Pons (tissue), 1 donor: ENCODE measurements around the gene BBS1.
A peak's percentile ranks its signal among the peaks of the same experiment; 100 is the strongest.

ENCODE experiments used
- DNase-seq: peaks from one replicate; pipeline ENCODE4 v3.0.0-alpha.2; 2016; ENCODE audit warnings: low spot score

The BBS1 gene

DNA sequence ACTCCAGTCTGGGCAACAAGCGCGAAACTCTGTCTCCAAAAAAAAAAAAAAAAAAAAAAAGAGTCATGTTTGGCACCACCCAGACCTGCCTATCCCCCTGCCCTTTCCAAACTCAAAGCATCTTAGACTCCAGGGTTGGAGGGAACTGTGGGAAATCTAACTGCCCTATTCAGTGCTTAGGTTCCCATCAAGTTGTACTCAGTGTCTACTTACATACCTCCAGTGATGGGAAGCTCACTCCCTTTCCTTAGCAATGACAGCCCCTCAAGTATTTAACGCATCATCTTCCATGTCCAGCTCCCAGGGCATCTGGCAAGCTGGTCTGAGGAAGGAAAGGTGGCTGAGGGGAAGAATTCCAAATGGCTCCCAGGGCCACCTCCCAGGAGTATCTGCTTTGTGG, 39.3 kb downstream of the BBS1 start:
- no peak for DNase-seq

DNA sequence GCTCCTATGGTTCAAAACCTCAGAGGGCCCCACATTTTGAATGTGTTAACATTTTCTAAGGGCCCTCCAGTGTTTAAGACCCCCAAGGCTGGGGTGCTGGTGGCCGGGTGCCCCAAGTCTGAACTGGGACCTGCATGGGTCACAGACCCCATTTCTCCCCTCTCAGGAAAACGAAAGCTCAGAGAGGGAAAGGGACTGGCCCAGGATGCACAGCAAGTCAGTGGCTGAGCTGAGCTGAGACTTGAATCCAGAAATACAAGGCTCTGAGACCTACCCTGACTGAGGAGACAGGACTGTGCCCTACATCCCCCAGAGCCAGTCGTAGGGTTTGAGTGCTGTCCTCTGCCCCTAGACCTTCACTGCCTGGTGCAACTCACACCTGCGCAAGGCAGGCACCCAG, 40.5 kb downstream of the BBS1 start:
- no peak for DNase-seq

DNA sequence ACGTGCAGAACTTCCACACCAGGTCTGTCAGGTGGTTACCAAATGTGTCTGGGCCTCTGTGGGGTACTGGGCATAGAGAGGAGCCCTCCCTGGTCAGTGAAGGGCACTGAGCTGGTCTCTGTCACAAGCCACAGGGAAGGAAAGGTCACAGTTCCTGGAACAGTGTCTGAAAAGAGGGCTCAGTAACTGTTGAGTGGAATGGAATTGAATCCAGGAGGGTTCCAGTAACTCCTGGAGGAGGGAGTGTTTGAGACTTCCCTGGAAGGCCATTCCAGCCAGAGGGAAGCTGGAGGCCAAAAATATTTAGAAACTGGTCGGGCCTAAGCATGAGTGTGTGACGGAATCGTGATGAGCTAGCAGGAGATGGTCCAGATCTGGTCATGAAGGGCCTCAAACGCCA, 44.2 kb downstream of the BBS1 start:
- DNase-seq: no peak

DNA sequence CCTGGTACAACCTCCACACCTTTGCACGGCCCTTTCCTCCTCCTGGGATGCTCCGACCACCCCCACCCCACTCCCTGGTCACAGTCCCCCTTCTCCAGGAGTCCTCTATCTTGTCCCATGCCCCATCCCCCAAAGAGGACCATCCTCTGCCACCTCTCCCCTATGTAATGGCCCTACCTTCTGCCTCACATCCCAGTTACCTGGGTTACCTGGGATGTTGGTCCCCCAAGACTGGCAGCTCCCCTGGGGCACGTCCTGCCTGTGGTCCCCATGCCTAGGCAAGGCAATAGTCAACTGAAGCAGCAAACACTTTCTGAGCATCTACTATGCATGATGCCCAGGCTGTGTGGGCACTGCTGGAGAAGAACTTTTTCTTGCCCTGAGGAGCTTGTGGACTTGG, 45.0 kb downstream of the BBS1 start:
- no peak for DNase-seq

DNA sequence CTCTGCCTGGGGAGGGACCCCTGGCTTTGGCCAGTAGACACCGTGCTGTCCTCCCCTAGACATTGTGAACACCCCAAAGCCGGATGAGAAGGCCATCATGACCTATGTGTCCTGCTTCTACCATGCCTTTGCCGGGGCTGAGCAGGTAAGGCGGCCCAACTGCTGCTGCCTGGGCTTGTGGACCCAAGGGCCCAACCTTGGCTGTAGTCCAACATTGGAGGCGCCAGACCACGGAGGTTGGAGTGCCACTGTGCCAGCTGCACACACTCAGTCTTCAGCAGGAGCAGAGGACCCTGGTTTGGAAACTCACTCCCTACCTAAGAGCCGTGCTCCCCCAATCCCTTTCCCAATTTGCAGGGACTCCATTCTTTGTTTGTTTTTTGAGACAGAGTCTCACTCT, 45.7 kb downstream of the BBS1 start:
- no peak for DNase-seq

DNA sequence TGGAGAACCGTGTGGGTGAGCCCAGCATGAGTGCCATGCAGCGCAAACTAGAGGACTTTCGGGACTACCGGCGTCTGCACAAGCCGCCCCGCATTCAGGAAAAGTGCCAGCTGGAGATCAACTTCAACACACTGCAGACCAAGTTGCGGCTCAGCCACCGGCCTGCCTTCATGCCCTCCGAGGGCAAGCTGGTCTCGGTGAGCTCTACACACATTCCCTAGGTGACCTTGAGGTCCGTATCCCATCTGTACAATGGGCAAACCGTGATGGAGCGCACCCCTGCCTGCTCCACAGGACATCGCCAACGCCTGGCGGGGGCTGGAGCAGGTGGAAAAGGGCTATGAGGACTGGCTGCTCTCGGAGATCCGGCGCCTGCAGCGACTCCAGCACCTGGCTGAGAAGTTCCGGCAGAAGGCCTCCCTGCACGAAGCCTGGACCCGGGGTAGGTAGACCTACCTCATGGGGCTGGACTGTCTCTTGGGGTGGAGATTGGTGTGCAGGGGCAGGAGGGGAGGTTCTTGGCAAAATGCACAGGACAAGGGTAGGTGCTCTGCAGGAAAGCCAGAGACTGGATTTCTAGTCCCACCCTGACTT, 47.4 kb downstream of the BBS1 start:
- DNase-seq: no peak

DNA sequence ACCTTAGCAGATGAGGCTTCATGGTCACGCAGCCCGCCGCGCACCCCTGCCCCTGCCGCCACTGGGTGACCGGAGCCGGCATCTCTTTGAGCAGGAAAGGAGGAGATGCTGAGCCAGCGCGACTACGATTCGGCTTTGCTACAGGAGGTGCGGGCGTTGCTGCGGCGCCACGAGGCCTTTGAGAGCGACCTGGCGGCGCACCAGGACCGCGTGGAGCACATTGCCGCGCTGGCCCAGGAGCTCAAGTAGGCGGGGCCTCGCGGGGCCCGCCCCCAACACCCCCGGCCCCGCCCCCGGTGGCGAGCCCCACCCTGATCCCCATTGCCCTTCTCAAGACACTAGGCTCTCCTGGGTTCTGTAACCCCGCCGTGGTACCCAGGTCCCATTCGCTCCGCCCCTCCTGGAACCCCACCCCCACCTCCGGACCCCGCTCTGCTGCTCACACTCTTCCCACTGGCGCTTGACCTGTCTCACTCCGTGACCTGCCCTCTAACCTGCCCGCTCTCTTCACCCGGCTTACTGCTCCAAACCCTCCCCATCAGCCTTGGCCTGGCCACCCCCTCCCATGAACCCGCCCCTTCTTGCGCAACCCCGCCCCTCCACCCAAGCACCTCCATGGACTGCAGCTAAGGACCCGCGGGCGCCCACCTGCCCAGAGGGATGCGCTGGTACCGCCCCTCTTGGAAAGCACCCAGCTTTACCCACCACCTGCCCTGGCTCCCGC, 48.9 kb downstream of the BBS1 start:
- no peak for DNase-seq

DNA sequence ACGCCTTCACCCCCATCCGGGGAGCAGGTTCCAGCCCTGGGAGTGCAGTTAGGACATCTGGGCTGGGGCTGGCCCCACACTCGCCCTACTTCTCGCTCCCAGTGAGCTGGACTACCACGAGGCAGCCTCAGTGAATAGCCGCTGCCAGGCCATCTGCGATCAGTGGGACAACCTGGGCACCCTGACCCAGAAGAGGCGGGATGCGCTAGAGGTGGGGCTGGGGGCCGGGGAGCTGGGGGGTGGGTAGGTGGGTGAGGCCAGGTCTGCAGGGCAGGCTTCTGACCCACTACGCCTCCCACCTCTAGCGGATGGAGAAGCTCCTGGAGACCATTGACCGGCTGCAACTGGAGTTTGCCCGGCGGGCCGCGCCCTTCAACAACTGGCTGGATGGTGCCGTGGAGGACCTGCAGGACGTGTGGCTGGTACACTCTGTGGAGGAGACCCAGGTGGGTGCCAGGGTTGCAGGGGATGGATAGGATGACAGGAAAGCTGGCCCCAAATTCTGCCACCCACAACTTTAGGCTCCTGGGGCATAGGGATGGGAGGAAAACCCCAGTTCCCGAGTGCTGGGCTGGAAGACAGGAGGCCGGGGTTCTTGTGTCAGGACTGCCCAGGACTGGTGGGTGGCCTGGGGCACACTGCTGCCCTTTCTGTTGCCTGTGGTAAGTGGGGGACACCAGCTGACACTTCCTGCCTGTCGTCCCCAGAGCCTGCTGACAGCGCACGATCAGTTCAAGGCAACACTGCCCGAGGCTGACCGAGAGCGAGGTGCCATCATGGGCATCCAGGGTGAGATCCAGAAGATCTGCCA, 49.6 kb downstream of the BBS1 start:
- no peak for DNase-seq

DNA sequence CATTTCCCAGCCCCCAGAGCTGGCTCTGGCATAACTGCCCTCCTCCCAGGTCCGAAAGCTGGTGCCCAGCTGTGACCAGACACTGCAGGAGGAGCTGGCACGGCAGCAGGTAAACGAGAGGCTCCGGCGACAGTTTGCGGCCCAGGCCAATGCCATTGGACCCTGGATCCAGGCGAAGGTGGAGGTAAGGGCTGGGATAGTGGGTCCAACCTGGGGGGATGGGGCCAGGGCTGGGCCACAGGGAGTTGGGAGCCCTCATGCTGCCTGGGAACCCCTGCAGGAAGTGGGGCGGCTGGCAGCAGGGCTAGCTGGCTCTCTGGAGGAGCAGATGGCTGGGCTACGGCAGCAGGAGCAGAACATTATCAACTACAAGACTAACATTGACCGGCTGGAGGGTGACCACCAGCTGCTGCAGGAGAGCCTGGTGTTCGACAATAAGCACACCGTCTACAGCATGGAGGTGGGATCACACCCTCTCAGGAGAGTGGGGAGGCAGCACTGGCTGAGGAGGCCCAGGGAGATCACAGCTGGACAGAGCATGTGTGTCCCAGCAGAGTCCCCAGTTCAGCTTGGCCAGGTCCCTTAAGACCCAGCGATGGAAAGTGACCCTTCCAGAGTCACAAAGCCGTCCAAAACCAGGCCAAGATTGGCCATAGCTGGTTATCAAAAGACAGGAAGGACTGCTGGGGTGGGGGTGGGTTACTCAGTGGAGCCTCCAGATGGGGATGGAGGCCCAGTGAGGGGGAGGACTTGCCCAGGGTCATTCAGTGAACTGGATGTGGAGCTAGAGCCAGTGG, 50.9 kb downstream of the BBS1 start:
- DNase-seq: no peak

DNA sequence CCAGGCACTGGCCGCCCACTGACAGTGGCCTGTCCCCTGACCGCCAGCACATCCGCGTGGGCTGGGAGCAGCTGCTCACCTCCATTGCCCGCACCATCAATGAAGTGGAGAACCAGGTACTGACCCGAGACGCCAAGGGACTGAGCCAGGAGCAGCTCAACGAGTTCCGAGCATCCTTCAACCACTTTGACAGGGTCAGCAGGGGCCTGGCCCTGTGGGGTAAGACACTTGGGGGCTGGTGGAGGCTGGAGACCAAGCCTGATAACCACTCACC, 51.5 kb downstream of the BBS1 start:
- no peak for DNase-seq

DNA sequence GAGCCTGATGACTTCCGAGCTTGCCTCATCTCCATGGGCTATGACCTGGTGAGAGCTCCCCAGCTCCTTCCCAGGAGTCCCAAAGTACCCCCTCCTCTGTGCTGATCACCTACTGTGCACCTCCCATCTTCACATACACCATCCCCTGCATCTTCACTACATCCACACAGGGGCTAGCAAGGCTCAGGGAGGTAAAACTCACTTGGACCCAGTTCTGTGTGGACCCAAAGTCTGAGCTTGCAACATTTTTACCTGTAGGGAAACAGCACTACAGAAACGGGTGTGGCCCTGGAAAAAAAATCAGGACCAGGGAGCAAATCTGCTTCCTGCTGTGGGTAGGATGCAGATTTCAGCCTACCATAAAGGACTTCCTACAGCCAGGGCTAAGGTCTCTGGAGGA, 51.8 kb downstream of the BBS1 start:
- DNase-seq: no peak

DNA sequence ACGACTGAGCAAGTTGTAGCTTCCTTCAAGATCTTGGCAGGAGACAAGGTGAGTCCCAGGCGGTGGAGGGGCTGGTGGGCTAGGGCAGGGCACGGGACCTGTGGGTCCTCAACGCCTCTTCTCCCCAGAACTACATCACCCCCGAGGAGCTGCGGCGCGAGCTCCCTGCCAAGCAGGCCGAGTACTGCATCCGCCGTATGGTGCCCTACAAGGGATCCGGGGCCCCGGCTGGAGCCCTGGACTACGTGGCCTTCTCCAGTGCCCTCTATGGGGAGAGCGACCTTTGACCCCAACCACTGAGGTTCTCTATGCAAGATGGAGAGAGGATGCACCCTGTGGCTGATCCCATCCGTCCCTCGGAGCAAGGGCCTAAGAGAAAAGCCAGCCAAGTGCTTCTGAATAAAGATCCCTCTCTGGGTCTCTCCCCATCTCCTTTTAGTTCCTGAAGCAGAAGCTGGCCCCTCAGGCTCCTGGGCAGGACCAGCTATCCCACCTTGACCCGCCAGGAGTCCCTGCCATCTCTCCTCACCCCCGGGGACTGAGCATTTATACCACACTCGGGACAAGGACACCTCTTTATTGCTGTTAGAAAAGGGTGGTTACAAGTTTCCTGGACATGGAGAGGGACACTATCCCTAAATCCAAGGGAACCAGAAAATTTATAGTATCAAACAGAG, 52.6 kb downstream of the BBS1 start:
- DNase-seq: no peak

DNA sequence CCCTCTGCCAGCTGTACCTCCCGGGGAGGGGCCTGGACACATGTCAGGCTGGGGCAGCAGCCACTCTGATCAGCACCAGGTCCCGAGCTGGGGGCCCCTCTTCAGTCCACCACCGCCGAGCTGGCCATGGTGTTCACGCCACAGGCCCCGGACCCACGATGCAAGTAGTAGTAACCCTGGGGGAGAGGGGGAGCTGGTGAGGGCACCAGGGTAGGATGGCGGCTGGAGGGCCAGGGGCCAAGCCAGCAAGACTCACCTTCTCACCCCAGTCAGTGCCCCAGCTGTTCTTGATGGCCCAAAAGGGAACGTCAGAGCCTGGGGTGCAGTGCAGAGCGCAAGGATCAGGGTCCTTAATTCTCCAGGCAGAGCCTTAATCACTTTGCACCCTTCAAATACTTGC, 53.4 kb downstream of the BBS1 start:
- no peak for DNase-seq

DNA sequence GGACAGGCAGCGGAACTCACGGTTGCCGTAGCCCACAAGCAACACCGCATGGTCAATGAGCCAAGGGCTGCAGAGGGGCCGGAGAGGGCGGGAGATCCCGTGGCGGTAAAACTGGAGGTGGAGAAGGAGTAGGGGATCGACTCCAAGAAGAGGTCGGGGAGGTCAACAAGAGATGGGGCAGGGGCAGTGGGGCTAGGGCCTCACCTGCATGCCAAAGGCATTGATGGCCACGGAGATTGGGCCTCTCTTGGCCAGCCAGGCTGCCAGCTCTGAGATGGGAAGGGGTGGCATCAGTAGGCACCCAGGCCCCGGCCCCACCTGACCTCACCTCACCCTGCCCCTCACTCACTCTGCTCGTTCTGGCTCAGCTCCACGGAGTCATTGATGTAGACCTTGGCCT, 54.1 kb downstream of the BBS1 start:
- no peak for DNase-seq

DNA sequence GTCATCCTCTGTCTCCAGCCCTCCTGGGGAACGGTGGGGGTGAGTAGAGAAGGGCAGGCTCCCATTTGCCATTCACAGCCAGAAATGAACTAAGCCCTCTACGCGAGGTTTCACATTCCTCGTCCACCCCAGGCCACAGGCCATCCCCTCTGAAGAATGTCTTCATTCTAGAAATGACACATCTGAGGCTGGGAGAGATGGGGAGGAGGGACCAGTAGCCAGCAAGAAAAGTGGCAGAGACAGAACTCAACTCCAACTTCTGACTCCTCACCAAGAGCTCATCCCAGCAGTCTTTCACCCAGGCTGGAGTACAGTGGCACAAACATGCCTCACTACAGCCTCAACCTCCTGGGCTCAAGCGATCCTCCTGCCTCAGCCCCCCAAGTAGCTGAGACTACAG, 54.5 kb downstream of the BBS1 start:
- no peak for DNase-seq

DNA sequence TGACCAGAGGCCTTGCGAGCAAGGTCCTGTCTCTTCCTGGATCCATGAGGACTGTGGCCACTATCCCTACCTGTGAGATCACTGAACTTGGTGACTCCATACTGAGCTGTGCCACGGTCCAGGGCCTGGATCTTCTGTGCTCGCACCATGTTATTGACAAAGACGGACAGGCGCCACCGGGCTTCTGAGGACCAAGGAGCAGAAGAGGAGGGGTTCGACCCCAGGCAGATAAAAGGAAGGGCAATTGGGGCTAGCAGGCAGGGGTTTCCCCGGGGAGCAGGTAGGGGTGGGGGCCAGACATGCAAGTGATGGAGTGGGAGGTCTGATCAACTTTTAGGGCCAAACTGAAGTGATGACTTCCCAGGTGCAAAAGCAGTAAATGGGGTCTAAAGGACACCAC, 55.8 kb downstream of the BBS1 start:
- DNase-seq: no peak

DNA sequence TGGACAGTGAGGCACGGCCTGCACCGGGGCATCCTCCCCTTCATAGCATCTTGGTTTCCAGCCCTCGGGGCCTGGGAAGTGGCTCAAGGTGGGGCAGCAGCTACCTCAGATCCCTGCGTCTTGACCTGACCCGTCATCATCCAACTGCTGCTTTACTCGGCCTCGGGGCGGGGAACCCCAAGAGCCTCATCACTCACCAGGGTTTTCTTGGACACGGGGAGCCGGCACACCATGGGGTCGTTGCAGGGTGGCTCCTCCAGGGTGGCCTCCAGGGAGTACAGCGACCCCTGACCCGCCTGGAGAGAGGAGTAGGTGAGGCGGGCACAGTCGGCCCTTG, 57.3 kb downstream of the BBS1 start:
- DNase-seq: no peak

DNA sequence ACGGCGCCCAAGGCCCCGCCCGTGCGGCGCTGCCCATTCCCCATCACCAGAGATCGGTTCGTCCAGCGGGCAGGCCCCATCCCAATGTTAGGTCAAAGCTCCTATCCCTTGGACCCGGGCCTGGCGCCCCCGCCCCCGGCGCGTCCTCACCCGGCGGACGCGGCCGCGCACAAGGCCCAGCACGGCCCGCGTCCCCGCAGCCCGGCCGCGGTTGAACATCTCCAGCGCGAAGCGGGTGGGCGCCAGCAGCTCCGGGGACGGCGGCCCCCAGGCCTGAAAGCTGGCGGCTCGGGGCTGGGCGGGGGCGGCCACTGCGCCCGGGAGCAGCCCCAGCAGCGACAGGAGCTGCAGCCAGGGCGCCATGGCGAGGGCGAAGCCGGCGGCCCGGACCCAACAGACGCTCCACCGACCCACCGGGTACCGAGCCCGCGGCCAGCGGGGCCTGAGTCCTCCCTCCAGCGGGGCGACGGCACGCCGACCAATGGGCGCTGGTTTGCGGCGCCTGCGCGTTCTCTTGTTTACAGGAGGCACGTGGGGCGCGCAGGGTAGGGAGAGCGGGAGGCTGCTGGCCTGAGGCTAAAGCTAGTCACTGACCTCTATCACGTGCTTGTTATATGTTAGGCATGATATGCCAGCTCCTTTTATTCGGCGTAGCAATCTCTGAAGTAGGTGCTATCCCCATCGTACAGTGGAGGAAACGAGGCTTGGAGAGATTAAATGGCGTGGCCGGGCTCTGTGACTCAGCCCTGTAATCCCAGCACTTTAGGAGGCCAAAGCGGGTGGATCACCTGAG, 57.9 kb downstream of the BBS1 start, which contains the start of gene CTSF:
CTSF (minus strand) TSS at position 483 of the 793 bp plus-strand sequence; CDS start at position 363, 120 bp downstream.
- DNase-seq: peak; percentile 85

DNA sequence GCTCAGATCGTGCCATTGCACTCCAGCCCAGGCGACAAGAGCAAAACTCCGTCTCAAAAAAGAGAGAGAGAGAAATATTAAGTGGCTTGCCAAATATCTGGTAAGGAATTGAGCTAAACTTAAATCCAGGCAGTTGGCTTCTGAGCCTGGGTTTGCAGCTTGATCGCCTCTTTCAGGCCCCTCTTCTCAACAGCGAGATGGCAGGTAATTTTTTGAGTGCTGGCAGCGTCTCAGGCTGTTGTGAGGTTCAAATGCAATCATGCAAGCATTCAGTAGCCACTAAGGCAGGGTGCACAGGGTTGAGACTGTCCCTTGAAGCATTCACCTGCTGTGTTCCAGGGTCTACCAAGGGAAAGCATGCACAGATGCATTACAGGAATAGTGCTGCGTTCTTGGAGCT, 58.6 kb downstream of the BBS1 start:
- DNase-seq: no peak

DNA sequence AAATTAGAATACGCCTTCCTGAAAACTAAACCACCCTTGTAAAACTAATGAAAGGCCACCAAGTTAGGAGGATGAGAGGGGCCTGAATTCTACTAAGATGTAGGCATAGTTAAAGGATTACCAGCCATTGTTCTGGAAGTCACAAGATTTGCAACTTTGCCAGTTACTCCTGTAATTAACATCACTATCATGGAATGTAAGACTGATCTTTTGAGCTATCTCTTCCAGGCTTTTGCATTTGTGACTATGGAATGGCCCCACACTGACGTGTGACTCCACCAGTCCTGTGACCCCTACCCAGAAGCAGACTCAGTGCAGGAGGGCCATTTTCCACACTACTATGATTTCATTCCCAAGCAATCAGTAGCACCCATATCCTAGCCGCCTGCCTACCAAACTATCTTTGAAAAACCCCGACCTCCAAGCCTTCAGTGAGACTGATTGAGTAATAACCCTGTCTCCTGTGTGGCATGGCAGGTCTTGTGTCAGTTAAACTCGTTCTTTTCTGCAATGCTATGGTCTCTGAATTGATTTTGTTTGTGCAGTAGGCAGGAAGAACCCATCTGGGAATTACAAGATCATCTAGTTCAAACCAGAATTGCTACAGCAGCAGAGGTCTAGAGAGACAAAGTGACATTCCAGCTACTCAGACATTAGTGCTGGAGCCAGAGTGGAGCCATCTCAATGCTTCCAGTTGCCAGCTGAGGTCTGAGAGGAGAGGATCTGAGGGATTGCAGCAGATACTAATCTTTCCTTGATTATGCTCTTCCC, 59.8 kb downstream of the BBS1 start:
- DNase-seq: no peak

DNA sequence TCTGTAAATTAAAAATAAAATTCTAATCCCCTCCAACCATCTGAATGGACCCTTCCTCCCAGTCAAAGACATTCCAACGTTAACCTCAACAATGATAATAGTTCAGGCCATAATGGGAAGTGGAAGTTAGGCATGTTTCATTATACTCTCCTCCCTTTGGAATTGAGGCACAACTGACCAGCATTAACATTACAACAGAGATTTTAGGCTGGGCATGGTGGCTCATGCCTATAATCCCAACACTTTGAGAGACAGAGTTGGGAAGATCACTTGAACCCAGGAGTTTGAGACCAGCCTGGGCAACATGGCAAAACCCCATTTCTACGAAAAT, 60.4 kb downstream of the BBS1 start:
- DNase-seq: no peak
